Hematopoietic multipotent progenitor cell treated with erythropoietin and hydrocortisone succinate and interleukin-3 and kit ligand, for 8 days (in vitro differentiated cells): Measurements from ENCODE around the gene COL20A1.

Source experiments
- DNase-seq: peaks from one replicate; pipeline ENCODE4 v3.0.0-alpha.2; 2015

The COL20A1 gene

DNA sequence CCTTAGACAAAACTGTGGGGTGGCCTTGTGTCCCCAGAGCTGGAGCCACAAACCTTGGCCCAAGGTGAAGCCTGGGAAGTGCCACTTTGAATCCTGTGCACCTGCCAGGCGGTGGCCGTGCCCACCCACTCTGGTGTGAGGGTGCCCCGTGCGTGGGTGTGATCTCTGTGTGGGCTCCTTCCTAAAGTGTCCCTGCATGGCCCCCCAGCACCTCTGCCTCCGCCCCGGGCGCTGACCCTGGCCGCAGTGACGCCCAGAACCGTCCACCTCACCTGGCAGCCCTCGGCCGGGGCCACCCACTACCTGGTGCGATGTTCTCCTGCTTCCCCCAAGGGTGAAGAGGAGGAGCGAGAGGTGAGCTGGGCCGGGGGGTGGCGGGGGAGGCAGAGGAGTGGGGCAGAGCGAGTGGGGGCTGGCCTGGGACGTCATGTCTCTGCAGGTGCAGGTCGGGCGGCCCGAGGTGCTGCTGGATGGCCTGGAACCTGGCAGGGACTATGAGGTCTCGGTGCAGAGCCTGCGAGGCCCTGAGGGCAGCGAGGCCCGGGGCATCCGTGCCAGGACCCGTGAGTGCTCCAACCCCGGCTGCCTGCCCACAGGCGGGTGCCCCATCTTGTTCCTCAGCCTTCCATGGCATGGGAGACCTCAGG, 18.3 kb downstream of the COL20A1 start:
- DNase-seq, result no peak

DNA sequence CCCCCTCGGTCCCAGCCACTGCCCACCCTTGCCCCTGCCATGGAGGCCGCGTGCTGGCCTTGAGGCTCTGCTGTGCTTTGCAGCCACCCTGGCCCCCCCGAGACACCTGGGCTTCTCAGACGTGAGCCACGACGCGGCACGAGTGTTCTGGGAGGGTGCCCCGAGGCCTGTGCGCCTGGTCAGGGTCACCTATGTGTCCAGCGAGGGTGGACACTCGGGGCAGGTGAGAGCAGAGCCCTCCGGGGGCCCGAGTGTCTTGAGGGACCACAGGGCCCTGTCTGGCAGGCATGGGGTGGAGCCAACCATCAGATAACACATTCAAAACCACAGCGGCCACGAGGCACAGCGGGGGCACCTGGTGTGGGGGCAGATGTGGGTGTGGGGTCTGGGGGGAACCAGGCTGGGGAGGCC, 18.9 kb downstream of the COL20A1 start:
- no peak for DNase-seq

- no peak for DNase-seq
Measured at GRCh38 chr20:63312273-63312672, 19.3 kb downstream of the COL20A1 start.

DNA sequence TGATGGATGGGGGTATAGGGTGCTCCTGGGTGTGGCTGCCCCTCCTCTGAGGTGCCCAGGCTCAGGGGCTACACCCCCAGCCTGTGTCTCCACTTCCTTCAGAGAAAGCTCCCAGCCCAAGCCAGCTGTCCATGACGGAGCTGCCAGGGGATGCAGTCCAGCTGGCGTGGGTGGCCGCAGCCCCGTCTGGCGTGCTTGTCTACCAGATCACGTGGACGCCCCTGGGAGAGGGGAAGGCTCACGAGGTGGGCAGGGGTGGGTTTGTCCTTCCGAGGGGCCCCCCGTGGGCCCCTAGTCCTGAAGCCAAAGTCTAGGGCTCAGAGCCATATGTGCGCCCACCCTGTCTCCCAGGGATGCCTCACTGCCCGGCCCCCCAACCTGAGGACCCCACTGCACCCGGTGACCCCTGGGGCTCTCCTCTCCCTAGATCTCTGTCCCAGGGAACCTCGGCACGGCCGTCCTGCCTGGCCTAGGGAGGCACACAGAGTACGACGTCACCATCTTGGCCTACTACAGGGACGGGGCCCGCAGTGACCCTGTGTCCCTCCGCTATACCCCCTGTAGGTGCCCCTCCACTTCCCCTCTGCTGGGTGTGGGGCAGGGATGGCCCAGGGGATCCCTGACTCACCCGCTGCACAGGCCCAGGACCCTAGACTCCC, 19.8 kb downstream of the COL20A1 start:
- DNase-seq, result no peak

DNA sequence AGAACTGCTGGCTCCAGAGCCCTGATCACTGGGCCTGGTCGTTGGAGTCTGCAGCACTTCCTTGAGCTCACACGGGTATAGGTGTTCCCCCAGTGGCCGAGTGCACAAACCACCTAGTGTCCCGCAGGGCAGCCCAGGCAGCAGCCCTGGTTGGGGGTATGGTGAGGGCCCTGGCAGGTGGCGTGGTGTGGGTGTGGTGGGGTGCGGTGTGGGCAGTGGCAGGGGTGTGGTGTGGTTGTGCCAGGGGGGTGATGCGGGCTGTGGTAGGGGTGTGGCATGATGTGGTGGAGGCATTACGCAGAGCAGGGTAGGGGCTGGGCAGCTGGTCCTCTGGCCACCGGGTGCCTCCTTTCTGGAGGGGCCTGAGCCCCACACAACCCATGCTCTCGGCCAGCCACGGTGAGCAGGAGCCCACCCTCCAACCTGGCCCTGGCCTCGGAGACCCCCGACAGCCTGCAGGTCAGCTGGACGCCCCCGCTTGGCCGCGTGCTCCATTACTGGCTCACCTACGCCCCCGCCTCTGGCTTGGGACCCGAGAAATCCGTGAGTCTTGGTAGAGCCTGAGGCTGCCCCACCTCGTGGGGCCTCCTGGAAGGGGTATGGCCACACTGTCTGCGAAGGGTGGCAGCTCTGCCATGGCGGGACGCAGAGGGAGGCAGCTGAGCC, 20.5 kb downstream of the COL20A1 start:
- DNase-seq, result no peak

GRCh38 chr20:63314015-63314471, 21.1 kb downstream of the COL20A1 start:
- no peak for DNase-seq

DNA sequence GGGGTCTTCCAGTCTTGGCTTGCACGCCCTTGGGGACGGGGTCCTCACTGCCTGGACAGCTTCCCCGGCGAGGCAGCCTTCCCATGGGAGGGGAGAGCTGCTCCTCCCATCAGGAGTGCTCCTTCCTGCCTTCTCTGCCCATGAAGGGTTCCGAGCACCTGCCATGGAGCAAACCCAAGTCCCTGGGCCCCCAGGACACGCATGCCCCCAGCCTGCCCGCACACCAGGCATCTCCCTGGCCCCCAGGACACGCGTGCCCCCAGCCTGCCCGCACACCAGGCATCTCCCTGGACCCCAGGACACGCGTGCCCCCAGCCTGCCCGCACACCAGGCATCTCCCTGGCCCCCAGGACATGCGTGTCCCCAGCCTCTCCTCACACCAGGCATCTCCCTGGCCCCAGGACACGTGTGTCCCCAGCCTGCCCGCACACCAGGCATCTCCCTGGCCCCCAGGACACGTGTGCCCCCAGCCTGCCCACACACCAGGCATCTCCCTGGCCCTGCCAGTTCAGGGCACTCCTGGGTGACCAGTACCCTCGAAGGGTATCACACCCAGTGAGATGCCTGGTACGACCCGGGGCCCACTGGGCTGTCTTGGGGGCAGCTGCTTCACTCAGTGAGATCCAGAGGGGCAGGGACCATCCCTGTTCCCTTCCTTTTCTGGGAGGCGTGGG, 21.7 kb downstream of the COL20A1 start:
- DNase-seq, result no peak

DNA sequence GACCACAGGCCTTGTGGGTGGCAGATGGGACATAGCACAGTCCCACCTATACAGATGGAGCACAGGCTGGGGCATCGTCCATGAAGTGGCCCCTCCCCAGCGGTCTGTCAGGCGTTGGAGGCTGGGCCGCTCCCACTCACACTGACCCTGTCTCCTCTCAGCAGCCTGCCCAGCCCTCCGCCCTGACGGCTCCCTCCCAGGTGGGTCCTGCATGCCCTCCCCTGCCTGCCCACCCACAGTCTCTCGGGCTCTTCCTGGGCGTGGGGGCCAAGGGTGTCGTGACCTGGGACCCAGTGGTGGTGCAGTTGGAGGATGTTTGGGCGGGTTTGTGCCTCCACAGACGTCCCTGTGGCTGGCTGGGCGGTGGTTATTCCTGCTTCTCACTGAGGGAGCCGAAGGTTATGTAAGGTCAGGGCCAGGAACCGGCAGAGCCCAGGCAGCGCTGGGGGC, 22.3 kb downstream of the COL20A1 start:
- no peak for DNase-seq

- DNase-seq, result no peak
Measured at GRCh38 chr20:63315731-63316491, 22.9 kb downstream of the COL20A1 start.

GRCh38 chr20:63316502-63316921, 23.5 kb downstream of the COL20A1 start:
- no peak for DNase-seq

DNA sequence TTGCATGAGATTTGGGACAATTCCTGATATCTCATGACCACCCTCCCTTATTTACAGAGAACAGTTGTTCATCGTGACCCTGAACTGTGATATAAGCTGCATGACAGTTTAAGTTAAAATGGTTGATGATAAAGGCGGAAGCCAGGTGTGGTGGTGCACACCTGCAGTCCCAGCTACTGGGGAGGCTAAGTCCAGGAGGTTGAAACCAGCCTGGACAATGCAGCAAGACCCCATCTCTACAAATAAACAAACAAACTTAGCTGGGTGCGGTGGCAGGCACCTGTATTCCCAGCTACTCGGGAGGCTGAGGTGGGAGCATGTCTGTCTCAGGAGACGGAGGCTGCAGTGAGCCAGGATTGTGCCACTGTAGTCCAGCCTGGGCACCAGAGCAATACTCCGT, 24.1 kb downstream of the COL20A1 start:
- DNase-seq, result no peak

DNA sequence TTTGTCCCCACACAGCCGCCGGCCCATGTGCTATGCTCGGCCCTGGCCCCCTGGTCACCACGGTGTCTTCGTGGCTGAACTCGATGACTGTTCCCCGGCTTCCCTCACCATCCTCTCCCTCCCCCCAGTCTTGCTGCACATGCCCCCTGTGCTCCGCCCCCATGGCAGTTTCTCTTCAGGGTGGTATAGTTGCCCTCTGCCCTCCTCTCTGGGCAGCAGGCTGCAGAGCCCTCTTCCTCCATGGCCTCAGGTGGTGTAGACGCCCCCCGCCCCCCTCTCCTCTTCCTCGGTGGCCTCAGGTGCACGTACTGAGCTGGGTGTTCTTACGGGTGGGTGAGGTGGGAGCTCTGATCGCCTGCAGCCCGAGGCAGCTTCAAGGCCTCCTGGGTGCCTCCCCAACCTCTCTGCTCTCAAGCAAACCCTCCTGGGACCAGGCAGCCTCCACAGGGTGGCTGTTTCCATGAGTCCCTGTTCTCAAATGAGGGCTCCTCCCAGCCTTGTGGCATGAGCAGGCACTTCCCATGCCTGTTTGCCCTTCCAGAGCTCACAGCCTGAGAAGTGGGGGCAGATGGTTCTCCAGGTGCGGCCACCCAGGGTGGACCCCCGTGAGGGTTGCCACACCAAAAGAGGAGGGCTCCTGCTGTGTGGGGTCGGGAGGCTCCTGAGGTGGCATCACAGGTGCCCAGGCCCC, 24.8 kb downstream of the COL20A1 start:
- DNase-seq, result no peak

GRCh38 chr20:63318391-63319163, 25.6 kb downstream of the COL20A1 start:
- no peak for DNase-seq

DNA sequence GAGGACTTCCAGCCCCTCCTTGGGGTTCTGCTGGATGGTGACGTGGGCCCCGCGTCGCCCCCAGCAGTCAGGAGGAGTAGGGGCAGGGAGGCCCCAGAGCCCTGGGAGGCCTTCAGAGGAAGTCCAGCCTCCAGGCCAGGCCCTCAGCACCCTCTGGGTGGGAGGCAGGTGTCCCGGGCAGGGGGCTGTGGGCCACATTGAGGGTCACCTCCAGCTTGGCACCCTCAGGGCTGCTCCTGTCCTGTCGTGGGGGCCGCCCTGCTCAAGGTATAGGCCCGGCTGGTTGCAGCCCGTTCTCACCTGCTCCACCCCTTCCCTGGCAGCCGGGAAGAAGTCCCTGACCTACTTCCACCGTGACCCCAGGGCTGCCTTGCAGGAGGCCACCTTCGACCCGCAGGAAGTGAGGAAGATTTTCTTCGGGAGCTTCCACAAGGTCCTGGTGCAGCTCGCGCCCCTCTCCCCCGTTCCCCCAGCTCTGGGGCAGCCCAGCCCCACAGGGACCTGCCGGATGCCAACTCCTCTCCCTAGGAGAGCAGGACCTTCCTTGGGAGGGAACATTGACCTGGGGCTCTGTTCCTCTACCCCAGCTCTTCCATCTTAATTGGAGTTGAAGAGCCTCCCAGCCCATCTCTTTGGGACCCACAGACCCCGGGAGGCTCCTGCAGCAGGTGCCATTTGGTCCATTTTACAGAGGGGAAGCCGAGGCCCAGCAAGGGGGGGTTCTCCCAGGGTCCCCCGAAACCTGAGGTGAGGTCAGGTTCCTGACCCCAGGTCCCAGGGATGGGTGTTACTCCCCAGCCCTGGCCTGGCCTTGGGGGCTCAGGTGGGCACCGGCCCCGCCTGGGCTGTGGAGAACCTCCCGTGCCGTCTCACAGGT, 26.4 kb downstream of the COL20A1 start:
- no peak for DNase-seq

DNA sequence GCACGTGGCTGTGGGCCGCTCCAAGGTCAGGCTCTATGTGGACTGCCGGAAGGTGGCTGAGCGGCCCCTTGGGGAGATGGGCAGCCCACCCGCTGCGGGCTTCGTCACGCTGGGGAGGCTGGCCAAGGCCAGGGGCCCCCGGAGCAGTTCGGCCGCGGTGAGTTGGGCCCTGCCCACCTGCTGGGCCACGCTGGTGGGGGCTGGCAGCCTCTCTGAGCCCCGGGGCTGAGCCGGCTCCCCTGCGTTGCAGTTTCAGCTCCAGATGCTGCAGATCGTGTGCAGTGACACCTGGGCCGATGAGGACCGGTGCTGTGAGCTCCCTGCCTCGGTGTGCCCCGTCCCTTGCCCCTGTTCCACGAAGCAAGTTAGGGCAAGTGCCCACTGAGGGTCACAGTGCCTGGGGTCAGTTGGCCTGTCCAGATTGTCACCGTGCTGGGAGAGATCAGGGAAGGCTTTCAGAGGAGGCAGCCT, 27.1 kb downstream of the COL20A1 start:
- no peak for DNase-seq

GRCh38 chr20:63320616-63321147, 27.7 kb downstream of the COL20A1 start:
- no peak for DNase-seq

DNA sequence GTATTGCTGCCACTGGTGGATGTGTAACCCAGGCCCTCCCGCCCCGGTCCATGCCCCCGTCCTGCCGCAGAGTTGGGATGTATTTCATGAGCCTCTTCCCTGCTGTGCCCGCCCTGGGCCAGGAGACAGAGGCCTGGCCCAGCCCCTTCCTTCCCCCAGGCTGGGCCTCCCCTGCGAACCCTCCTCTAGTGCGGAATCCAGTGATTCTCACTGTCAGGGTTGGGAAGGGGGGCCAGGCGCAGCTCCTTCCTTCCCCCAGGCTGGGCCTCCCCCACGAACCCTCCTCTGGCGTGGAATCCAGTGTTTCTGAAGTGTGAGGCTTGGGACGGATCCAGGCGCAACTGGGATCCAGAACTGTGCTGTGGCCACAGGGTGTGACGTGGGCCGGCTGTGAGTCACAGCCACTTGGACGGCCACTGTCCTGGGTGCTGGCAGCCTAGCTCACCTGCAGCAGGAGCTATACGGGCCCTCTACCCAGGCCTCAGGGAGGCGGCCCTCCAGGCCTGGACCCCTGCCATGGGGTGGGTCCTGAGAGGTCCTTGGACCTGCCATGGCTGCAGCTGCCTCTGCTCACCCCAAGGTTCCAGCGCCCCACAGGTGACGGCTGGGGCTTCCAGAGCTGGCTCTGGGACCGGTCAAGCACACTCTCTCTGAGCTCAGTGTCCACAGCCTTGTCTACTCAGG, 28.3 kb downstream of the COL20A1 start:
- no peak for DNase-seq

DNA sequence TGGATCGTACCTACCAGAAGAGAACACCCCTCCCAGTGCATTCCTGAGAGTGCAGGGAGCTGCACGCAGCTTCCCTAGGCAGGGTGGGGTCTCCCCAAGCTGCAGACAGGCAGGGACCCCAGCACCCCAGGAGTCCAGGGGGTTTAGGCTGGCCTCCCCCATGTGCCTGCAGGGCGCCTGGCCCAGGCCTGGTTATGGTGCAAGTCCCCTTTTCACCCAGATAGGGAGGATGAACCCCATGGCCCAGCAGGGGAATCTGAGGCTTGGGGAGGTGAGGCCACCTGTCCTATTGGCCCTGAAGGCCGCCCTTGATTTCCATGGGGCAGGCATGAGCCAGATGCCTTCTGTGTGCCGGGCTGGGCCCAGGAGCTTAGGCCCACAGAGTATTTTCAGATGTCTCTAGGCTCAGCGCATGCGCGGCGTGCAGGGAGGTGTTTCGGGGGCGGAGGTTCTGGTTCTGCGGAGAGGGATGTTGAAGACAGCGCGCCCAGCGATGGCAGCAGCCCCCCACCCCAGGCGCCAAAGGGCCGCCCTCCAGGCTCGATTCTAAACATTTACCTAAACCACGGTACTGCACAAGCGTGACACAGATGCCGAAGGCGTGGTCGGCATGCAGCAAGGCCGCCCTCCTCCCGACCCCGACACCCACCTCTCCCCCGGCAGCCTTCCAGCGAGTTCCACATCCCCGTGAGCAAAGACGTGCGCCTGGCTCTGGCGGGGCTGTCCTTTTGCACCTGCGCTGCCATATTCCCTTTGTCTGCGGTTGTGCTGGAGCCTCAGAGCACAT, 29.4 kb downstream of the COL20A1 start:
- no peak for DNase-seq

- no peak for DNase-seq
Measured at GRCh38 chr20:63322933-63323273, 29.9 kb downstream of the COL20A1 start.
